Measurements from ENCODE around the gene GSG1L.

The GSG1L gene

GRCh38 chr16:28003923-28004322, 59.6 kb downstream of the GSG1L start:
- 0 out of 22 replicates have a peak, but pooled peaks cover 0 to 4% (median 0%) of the 10 kb centered on the region in 11 experiments for H3K9me3 ChIP-seq (replicated peaks in 1 of 11)
- H3K4me1 ChIP-seq = peaks cover 0 to 21% (median 8%) of the 10 kb centered on the region in 10 experiments; a peak in 17 of 20 replicates
- H3K27ac ChIP-seq = peak overlapping the region in 2 of 11 experiments; percentile 6 to 40; a peak in 3 of 22 replicates
- H4K20me1 ChIP-seq = no peaks in the 10 kb centered on the region
- TF ChIP-seq Cebpa-rat (IDR thresholded peaks at IDR 0.05) = no peak
- no peak overlapping the region for H3K4me2 ChIP-seq
- no peaks in the 10 kb centered on the region for H3K36me3 ChIP-seq
- no peak overlapping the region for H3K4me3 ChIP-seq
- no peak overlapping the region for H3K9ac ChIP-seq
- H3K27me3 ChIP-seq = no peaks in the 10 kb centered on the region

DNA sequence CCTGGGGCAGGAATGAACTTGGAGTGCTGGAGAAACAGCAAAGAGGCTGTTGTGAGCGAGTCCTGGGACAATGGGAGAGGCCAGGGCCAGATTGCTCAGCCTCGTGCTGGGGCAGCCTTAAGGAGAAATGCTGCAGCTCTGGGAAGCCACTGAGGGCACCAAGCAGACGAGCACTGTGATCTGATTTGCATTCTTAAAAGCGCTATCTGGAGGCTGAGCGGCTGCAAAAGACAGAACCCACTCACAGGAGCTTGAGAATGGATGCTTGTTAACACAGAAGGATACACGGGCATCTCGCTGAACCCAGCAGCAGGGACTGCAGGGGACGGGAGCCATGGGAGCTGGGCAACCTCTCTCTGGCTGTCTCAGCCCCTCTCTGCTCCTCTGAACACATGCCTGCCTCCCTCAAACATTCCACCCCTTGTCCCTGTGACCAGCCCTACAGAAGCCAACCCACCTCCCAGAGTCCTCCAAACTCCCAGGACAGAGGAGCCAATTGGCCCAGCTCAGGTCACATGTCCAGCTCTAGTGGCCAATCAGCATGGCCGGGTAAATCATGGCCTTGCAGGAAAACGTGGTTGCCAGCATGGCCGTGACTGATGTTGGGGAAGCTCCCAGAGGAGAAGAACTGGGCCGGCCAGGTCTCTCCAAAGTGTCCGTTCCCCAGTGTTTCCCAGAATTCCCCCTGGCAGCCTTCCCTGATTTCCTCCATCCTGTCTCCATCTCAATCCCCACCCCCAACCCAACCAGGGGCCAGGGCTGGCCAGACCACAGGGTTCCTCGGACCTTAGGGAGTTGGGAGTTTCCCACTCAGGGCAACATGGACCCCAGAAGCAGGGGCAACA, 60.3 kb downstream of the GSG1L start:
- no peaks in the 10 kb centered on the region for H3K27me3 ChIP-seq

DNA sequence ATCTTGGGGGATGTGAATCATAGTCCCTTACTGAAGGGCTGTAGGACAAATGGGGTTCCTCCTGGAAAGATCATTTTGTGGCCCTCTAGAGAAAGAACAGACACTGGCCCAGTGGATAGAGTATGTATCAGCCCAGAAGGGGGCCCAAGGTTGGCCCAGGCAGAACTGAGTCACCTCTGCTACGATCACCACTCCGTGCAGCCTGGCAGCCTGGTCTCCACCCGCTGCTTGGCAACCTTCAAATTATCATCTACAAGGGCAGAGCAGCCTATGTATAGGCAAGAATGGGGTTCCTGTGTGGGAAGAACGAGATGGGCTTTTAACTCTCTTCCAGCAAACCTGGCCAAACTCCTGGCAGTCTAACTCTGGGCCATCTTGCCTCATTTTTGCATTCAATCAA, 61.9 kb downstream of the GSG1L start:
- Histone ChIP-seq H3K4me3 (no peak overlapping the region), H3K9me3 (replicated peaks in 1 of 11) (no peaks in the 10 kb centered on the region), H3K27me3 (no peaks in the 10 kb centered on the region), H3K4me1 (peaks cover 0 to 9% (median 0%) of the 10 kb centered on the region in 10 experiments; a peak in 1 of 20 replicates), H3K9ac (no peak overlapping the region), H4K20me1 (no peaks in the 10 kb centered on the region), H3K27ac (no peak overlapping the region), H3K36me3 (no peaks in the 10 kb centered on the region), H3K4me2 (no peak overlapping the region)
- TF ChIP-seq Cebpa-rat (IDR thresholded peaks at IDR 0.05) = no peak

More for the DNA sequence above, 60.3 kb downstream of the GSG1L start:
- Histone ChIP-seq H3K36me3 (no peaks in the 10 kb centered on the region), H3K9me3 (replicated peaks in 1 of 11) (no peaks in the 10 kb centered on the region), H3K4me3 (no peak overlapping the region), H3K27ac (0 out of 22 replicates have a peak overlapping the region, but pooled peaks of 1 of the 11 experiments have one; percentile 6), H3K4me1 (peaks cover 0 to 15% (median under 1%) of the 10 kb centered on the region in 10 experiments; a peak in 11 of 20 replicates), H3K9ac (no peak overlapping the region), H3K4me2 (no peak overlapping the region), H4K20me1 (no peaks in the 10 kb centered on the region)
- TF ChIP-seq Cebpa-rat (IDR thresholded peaks at IDR 0.05) = no peak

DNA sequence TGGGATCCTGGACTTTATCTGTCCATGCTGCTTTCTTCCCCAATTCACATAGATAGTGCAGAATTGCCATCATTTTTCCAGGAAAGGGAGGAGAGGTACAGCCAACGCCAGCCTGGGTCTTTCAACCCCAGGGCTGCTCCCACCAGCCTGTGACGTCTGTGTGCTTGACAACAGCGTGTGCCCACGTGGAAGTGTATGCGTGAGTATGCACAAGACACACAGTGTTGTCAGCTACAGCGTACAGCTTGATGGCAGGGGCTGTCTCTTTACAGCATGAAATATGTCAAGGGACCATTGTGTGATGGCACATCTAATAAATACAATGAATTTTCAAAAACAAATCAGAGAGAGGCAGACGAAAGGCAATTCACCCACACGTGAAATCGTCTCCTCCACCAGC, 62.3 kb downstream of the GSG1L start:
- Histone ChIP-seq H3K9me3 (replicated peaks in 1 of 11) (no peaks in the 10 kb centered on the region), H3K9ac (no peak overlapping the region), H3K4me2 (no peak overlapping the region), H3K4me3 (no peak overlapping the region), H4K20me1 (no peaks in the 10 kb centered on the region), H3K27me3 (no peaks in the 10 kb centered on the region), H3K36me3 (no peaks in the 10 kb centered on the region), H3K27ac (no peak overlapping the region), H3K4me1 (peaks cover 0 to 9% (median 0%) of the 10 kb centered on the region in 10 experiments; a peak in 1 of 20 replicates)
- TF ChIP-seq Cebpa-rat (IDR thresholded peaks at IDR 0.05) = no peak

DNA sequence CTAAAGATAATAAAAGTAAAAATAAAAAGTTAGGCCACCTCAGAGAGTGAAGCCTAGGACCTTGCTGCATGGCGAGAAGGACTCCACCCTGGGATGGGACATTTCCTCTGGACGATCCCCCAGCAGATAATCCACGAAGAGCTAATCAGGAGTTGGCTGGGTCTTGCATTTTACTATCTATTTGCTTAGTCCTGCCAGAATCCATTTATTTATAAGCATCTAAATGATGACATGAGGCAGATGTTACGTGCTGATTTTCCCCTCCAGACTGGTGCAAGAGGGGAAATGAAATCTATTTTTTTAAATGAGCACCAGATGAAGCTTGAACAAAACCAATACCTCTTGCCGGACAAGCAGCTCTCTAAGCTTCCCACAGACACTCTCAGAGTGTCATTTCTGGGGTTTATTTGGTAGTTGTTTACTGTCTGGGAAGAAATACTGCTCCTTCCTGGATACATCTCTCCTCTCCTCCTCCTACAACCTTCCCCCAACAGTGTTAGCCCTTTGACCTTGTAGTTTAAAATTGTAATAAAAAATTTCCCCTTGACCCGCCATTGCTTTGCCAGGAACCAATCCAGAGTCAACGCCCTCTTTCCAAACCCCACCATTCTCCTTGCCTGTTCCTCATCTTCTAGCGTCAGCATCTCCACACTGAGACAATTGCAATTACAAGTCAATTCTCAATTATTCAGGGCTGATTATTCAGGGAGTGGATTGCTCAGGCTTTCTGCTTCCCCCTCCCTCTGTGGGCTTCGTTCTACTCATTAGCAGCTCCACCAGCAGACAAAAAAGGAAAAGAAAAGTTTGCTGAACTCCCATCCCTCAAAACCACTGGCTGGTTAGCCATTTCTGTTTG, 63.0 kb downstream of the GSG1L start:
- Histone ChIP-seq H3K4me1 (peaks cover 0 to 10% (median 2%) of the 10 kb centered on the region in 10 experiments; a peak in 10 of 20 replicates), H4K20me1 (no peaks in the 10 kb centered on the region), H3K9ac (no peak overlapping the region), H3K36me3 (no peaks in the 10 kb centered on the region), H3K27ac (no peak overlapping the region), H3K27me3 (no peaks in the 10 kb centered on the region), H3K9me3 (replicated peaks in 1 of 11) (no peaks in the 10 kb centered on the region), H3K4me2 (no peak overlapping the region), H3K4me3 (no peak overlapping the region)
- TF ChIP-seq Cebpa-rat (IDR thresholded peaks at IDR 0.05) = no peak

DNA sequence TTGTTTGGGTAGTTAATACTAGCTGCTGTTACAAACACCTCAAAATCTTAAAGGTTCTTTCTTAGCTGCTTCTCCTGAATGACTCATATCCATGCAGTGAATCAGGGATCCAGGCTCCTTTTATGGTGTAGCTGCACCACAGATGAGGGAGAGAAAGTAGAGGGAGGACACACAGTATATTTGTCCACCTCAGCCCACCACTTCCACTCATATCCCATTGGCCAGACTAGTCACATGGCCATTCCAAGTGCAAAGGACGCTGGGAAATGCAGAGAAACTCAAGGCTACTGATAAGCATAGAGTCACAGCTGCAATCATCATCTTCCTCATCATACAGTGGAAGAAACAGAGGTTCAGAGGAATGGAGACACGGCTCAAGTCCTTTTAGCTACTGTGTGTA, 63.8 kb downstream of the GSG1L start:
- no peak for TF ChIP-seq Cebpa-rat (IDR thresholded peaks at IDR 0.05)
- H3K36me3 ChIP-seq = no peaks in the 10 kb centered on the region
- H3K27me3 ChIP-seq = no peaks in the 10 kb centered on the region
- no peak overlapping the region for H3K27ac ChIP-seq
- no peak overlapping the region for H3K4me2 ChIP-seq
- H3K4me1 ChIP-seq = peaks cover 0 to 18% (median 6%) of the 10 kb centered on the region in 10 experiments; a peak in 10 of 20 replicates
- no peaks in the 10 kb centered on the region for H4K20me1 ChIP-seq
- no peak overlapping the region for H3K9ac ChIP-seq
- peaks cover 0 to 5% (median 2%) of the 10 kb centered on the region in 11 experiments; a peak in 12 of 22 replicates for H3K9me3 ChIP-seq (replicated peaks in 1 of 11)
- H3K4me3 ChIP-seq = no peak overlapping the region

DNA sequence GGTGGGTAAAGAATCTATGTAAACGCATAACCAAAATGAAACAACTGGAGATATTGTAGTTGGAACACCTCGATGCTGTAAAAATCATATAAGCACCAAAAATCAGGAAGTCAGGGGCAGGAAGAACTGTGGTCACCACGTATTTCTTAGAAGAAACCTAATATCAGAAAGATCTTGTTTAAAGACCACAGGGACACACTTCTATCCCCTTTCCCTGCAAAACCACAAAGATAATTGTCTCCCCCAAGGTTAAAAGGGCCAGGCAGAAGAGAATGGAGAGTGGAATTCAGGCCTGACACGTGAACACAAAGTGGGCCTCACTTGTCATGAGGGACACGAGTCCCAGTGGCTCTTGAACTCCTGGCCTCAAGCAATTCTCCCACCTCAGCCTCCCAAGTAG, 68.1 kb downstream of the GSG1L start:
- Histone ChIP-seq H3K4me3 (no peak overlapping the region), H3K27me3 (no peaks in the 10 kb centered on the region), H3K27ac (0 out of 22 replicates have a peak overlapping the region, but pooled peaks of 1 of the 11 experiments have one; percentile 2), H3K4me1 (peaks cover 0 to 13% (median 6%) of the 10 kb centered on the region in 10 experiments; a peak in 10 of 20 replicates), H3K9me3 (replicated peaks in 1 of 11) (peaks cover 15 to 33% (median 25%) of the 10 kb centered on the region in 11 experiments), H3K9ac (no peak overlapping the region), H3K4me2 (peak overlapping the region in 9 of 11 experiments; percentile 4 to 52 (median 30); a peak in 11 of 22 replicates), H4K20me1 (no peaks in the 10 kb centered on the region), H3K36me3 (no peaks in the 10 kb centered on the region)
- TF ChIP-seq Cebpa-rat (IDR thresholded peaks at IDR 0.05) = no peak

GRCh38 chr16:27994686-27995085, 68.8 kb downstream of the GSG1L start:
- Histone ChIP-seq H3K4me2 (peak overlapping the region in 3 of 11 experiments; percentile 30 to 52 (median 40); a peak in 1 of 22 replicates), H3K36me3 (no peaks in the 10 kb centered on the region), H3K4me1 (peaks cover 0 to 13% (median 6%) of the 10 kb centered on the region in 10 experiments; a peak in 10 of 20 replicates), H3K9me3 (replicated peaks in 1 of 11) (peaks cover 15 to 33% (median 25%) of the 10 kb centered on the region in 11 experiments), H3K9ac (no peak overlapping the region), H4K20me1 (no peaks in the 10 kb centered on the region), H3K27me3 (no peaks in the 10 kb centered on the region), H3K4me3 (no peak overlapping the region), H3K27ac (no peak overlapping the region)
- no peak for TF ChIP-seq Cebpa-rat (IDR thresholded peaks at IDR 0.05)

GRCh38 chr16:27993587-27993986, 69.9 kb downstream of the GSG1L start:
- no peaks in the 10 kb centered on the region for H3K36me3 ChIP-seq
- no peaks in the 10 kb centered on the region for H3K27me3 ChIP-seq
- H3K9ac ChIP-seq = no peak overlapping the region
- no peak overlapping the region for H3K4me3 ChIP-seq
- no peak for TF ChIP-seq Cebpa-rat (IDR thresholded peaks at IDR 0.05)
- peaks cover 0 to 13% (median 6%) of the 10 kb centered on the region in 10 experiments; a peak in 10 of 20 replicates for H3K4me1 ChIP-seq
- no peaks in the 10 kb centered on the region for H4K20me1 ChIP-seq
- no peak overlapping the region for H3K4me2 ChIP-seq
- H3K27ac ChIP-seq = peak overlapping the region in 2 of 11 experiments; percentile 39 to 57; a peak in 3 of 22 replicates
- peaks cover 15 to 33% (median 25%) of the 10 kb centered on the region in 11 experiments for H3K9me3 ChIP-seq (replicated peaks in 1 of 11)

Data from BLaER1 treated with 17β-estradiol and CSF1 and Interleukin-3, amounts not matched to agents 10 nM and 100 nM (cell line).